SH-SY5Y (cell line): ENCODE measurements around the gene CA5B.

ENCODE experiments used
- GATA2 ChIP-seq: IDR thresholded peaks from 2 replicates; pipeline ENCODE4 v1.6.1; 2011; ENCODE audit warnings: mild to moderate bottlenecking, low read depth, low read length
- GATA3 ChIP-seq: IDR thresholded peaks from 2 replicates; pipeline ENCODE4 v1.6.1; 2011; ENCODE audit warnings: low read depth, mild to moderate bottlenecking, low read length, moderate library complexity

DNA sequence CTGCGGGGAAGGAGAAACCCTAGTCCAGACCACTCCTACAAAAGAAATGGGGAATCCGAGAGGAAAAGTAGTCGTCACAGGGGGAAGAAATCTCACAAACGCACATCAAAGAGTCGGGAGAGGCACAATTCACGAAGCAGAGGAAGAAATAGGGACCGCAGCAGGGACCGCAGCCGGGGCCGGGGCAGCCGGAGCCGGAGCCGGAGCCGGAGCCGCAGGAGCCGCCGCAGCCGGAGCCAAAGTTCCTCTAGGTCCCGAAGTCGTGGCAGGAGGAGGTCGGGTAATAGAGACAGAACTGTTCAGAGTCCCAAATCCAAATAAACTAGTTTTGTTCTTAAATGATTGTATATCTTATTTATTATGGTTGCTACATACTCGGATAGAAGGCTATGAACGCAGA is 84.9 kb downstream of the CA5B start:
- TF ChIP-seq GATA3 (no peak), GATA2 (no peak)
